Type B pancreatic cell (in vitro differentiated cells): ENCODE measurements around the gene NUDC. TPM values are rescaled to one million over a fixed set of nuclear protein-coding genes. Genes with fewer than 3 reads are reported as not detected.
"Not testable (repeated sequence)": the region's sequence is repeated elsewhere in the genome, so short reads cannot be mapped to it uniquely, and the experiment has no call there.

Experiments
- DNase-seq: peaks from one replicate; pipeline ENCODE4 v3.0.0; 2021; ENCODE audit warnings: mixed read lengths; ENCODE audit not compliant: unreplicated experiment; ENCODE audit errors: extremely low spot score
- H3K27ac Mint-ChIP-seq: 2 replicates; pipeline ENCODE4 v1.8.0; 2021; ENCODE audit warnings: mild to moderate bottlenecking, mixed read lengths
- H3K27me3 Mint-ChIP-seq: 2 replicates; pipeline ENCODE4 v1.8.0; 2021; ENCODE audit warnings: mixed read lengths
- H3K36me3 Mint-ChIP-seq: 2 replicates; pipeline ENCODE4 v1.8.0; 2021; ENCODE audit warnings: mixed read lengths
- H3K4me1 Mint-ChIP-seq: one replicate; pipeline ENCODE4 v1.8.0; 2021; ENCODE audit warnings: mixed read lengths; ENCODE audit not compliant: unreplicated experiment
- H3K4me3 Mint-ChIP-seq: 2 replicates; pipeline ENCODE4 v1.8.0; 2021; ENCODE audit warnings: mild to moderate bottlenecking, mixed read lengths
- H3K9me3 Mint-ChIP-seq: 2 replicates; pipeline ENCODE4 v1.8.0; 2021; ENCODE audit warnings: mixed read lengths
- CTCF ChIP-seq: fragments of 200-600 bp; sonication (generic); conservative IDR thresholded peaks from 2 replicates; pipeline ENCODE4 v1.5.0; 2021; ENCODE audit warnings: antibody characterized with exemption, mild to moderate bottlenecking
- long read RNA-seq: library from polyadenylated mRNA; unstranded; transcript quantifications from one replicate; pipeline ENCODE4 v2.0.0, GENCODE V29; 2020
- total RNA-seq: library from RNA; stranded (reverse); gene quantifications from 2 replicates; pipeline ENCODE4 v1.2.1, GENCODE V29; 2021; ENCODE audit warnings: low replicate concordance

NUDC gene
- 73.4 and 82.7 TPM in 2 replicates for total RNA-seq
- long read RNA-seq, transcript NUDC-201 (9 exons, 1,800 nt), result major isoform, 300 of 336 reads
- long read RNA-seq, partial matches to known transcripts, result 3 of 336 reads
- long read RNA-seq, other reads (novel, unspliced or antisense), result 33 of 336 reads

DNA sequence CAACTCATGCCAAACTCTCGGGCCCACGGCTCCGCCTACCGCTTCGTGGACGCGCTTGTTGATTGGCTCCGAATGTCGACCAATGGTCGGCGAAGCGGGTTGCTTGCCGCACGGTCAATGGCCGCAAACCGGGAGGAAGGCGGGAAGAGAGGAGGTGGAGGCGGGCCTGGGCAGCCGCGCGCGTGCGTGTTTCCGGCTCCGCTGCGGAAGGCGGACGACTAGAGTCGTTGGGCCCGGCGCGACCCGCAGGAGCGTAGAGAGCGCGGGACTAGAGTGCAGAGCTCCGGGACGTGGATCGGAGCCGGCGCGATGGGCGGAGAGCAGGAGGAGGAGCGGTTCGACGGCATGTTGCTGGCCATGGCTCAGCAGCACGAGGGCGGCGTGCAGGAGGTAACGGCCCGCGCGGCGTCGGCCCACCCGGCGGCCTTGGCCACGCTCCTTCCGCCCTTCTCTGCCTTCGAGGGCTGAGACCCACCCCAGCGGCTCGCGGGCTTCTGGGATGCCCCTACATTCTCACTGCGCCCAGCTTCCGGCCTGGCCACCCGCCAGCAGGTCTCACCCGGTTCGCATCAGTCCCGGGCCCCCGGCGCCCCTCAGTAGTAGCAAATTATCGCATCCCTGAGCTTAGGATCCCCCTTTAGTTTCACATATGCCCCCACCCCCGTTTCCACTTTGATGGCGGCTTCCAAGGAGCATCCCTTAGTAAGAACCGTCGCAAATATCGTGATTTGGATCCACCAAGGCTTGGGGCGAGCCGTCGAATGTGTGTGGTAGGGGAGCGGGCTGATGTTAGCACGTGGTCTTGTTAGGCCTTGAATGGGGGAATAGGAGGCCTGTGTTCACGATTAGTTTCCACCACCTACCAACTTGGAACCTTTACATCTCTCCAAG, at the start of gene NUDC:
TSS of gene NUDC (plus strand) at position 204 of the 891 bp plus-strand sequence. CDS start at position 310, 106 bp downstream.
- DNase-seq, result peak; percentile 97
- Mint-ChIP-seq H3K27ac (peak within 1 kb of the TSS; percentile 92), H3K9me3 (no peaks in the 10 kb centered on the region), H3K27me3 (no peaks in the 10 kb centered on the region), H3K36me3 (peaks cover 15% of the 10 kb centered on the region), H3K4me1 (peaks cover 26% of the 10 kb centered on the region), H3K4me3 (peak within 1 kb of the TSS; percentile 93)
- no peak for TF ChIP-seq CTCF

GRCh38 chr1:26873097-26873496, 48.4 kb upstream of the NUDC start:
- not testable (repeated sequence) for H3K4me1 Mint-ChIP-seq, H3K4me3 Mint-ChIP-seq, DNase-seq, H3K27ac Mint-ChIP-seq, H3K36me3 Mint-ChIP-seq, H3K9me3 Mint-ChIP-seq, H3K27me3 Mint-ChIP-seq

DNA sequence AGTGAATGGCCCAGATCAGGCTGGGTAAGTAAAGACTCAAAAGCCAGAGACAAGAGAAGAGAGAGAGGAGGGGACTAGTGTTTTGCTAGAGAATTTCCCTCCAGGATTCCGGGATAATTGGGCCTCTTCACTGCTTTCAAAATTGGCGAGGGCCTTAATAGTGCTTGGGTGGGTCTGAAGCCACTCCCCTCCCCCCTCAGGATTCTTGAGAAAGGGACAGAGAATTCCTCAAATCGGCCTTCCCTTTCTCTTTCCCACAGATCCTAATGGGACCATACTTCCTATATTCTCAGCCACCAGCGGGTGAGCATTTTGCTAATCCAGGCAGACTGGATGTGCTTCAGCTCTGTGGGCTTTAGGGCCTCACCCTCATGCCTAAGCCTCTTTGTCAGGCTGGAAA, 46.6 kb upstream of the NUDC start:
- H3K27me3 Mint-ChIP-seq, result no peaks in the 10 kb centered on the region
- TF ChIP-seq CTCF, result no peak
- DNase-seq, result no peak
- H3K4me1 Mint-ChIP-seq, result no peaks in the 10 kb centered on the region
- peak overlapping the region; percentile 30 for H3K27ac Mint-ChIP-seq
- H3K36me3 Mint-ChIP-seq, result no peaks in the 10 kb centered on the region
- no peak overlapping the region for H3K4me3 Mint-ChIP-seq
- no peaks in the 10 kb centered on the region for H3K9me3 Mint-ChIP-seq

DNA sequence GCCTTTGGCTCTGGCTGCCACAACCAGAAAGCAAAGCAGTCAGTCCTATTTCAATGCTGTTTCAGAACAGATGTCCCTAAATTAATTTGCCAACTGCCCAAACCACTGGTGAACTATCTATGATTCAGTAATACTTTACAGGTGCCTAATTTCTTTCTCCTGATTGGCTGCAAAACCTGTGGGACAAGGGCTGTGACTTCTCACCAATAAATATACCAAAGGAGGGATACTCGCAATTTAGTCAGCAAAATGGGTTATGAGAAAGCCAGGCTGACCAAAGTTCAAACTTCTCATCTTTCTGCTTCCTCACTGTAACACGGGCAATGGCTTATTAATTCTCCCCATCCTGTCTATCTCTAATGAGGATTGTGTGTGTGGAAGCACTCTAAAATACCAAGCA, 44.2 kb upstream of the NUDC start:
- no peak overlapping the region for H3K27ac Mint-ChIP-seq
- no peak overlapping the region for H3K4me3 Mint-ChIP-seq
- no peak for TF ChIP-seq CTCF
- no peaks in the 10 kb centered on the region for H3K9me3 Mint-ChIP-seq
- no peaks in the 10 kb centered on the region for H3K27me3 Mint-ChIP-seq
- no peaks in the 10 kb centered on the region for H3K4me1 Mint-ChIP-seq
- no peak for DNase-seq
- H3K36me3 Mint-ChIP-seq, result peaks cover 5% of the 10 kb centered on the region

DNA sequence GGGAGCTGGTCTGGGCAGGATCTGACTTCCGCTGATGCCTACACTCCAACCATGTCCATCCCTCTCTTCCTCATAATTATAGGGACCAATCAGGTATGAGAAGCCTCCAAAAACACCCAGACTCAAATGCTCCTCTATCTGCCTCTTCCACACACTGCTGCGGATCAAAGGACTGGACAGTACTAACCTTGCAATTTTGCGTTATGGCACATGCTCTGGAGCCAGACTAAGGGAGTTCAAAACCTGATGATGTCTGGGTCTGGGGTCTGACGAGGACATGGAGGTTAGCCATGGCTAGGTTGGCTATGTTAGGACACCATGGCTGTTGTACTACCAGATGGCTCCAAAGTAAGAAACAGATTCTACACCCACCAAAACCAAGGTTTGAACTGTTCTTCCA, 41.8 kb upstream of the NUDC start:
- Mint-ChIP-seq H3K4me1 (no peaks in the 10 kb centered on the region), H3K27me3 (no peaks in the 10 kb centered on the region), H3K36me3 (peaks cover 21% of the 10 kb centered on the region), H3K27ac (no peak overlapping the region), H3K4me3 (no peak overlapping the region), H3K9me3 (no peaks in the 10 kb centered on the region)
- no peak for DNase-seq
- TF ChIP-seq CTCF, result no peak

DNA sequence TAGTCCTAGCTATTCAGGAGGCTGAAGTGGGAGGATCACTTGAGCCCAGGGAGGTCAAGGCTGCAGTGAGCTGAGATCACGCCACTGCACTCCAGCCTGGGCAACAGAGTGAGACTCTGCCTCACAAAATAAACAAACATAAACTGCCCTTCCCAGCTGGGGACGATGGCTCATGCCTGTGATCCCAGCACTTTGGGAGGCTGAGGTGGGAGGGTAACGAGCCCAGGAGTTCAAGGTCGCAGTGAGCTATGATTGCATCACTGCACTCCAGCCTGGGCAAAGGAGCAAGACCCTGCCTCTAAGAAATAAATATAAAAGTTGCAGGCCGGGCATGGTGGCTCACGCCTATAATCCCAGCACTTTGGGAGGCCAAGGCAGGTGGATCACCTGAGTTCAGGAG, 39.9 kb upstream of the NUDC start:
- peaks cover 25% of the 10 kb centered on the region for H3K36me3 Mint-ChIP-seq
- not testable (repeated sequence) for H3K4me3 Mint-ChIP-seq, H3K27me3 Mint-ChIP-seq, H3K4me1 Mint-ChIP-seq, H3K27ac Mint-ChIP-seq, H3K9me3 Mint-ChIP-seq, DNase-seq
